ENCODE data around the gene SLIT3.

GRCh38 chr5:168724227-168724626 is 576.7 kb downstream of the SLIT3 start:
- no peak for TF ChIP-seq CTCF (IDR thresholded peaks at IDR 0.05; ENCODE audit: insufficient read depth, low read length)
- no peak for TF ChIP-seq POLR2AphosphoS5 (IDR thresholded peaks at IDR 0.05; ENCODE audit: low read depth)
- no peak for TF ChIP-seq GABPA (IDR thresholded peaks at IDR 0.05; ENCODE audit: low read depth)
